ENCODE data around the gene ZBED1. TPM values are rescaled to one million over a fixed set of nuclear protein-coding genes. Genes with fewer than 3 reads are reported as not detected.
"Not testable (repeated sequence)": the region's sequence is repeated elsewhere in the genome, so short reads cannot be mapped to it uniquely, and the experiment has no call there.

ZBED1 gene
- total RNA-seq, 3 donors from 2014 or later = 28.0 to 38.3 (median 36.3) TPM

- not testable (repeated sequence) for ATAC-seq; DNase-seq; H3K4me1 Mint-ChIP-seq (ENCODE audit: low read depth); H3K27me3 Mint-ChIP-seq (ENCODE audit: low read depth); H3K9me3 Mint-ChIP-seq; H3K4me3 Mint-ChIP-seq
- peaks cover 10% of the 10 kb centered on the region for H3K36me3 Mint-ChIP-seq (ENCODE audit: insufficient read depth)
These were observed 19.2 kb downstream of the ZBED1 start for GRCh38 chrX:2481597-2481996.

DNA sequence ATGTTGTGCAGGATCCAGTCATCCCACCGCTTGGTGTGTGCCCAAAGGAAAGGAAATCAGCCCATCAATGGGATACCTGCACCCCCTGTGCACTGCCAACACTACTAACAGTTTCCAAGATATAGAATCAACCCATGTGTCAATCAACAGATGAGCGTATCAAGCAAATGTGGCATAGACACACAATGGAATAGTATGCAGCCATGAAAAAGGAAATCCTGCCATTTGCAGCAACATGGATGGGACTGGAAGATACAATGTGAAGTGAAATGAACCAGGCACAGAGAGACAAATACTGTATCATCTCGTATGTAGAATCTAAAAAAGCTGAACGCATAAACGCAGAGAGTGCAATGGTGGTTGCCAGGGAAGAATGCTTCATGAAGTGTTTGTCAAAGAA is 20.8 kb downstream of the ZBED1 start:
- not testable (repeated sequence) for H3K4me3 Mint-ChIP-seq, DNase-seq

GRCh38 chrX:2479420-2479780 is 21.4 kb downstream of the ZBED1 start:
- ATAC-seq (no peak), DNase-seq (no peak)
- no peaks in the 10 kb centered on the region for H3K27me3 Mint-ChIP-seq (ENCODE audit: low read depth)
- peaks cover 5% of the 10 kb centered on the region for H3K4me1 Mint-ChIP-seq (ENCODE audit: low read depth)
- H3K4me3 Mint-ChIP-seq = no peak overlapping the region
- H3K9me3 Mint-ChIP-seq = peaks cover 7% of the 10 kb centered on the region
- peaks cover 9% of the 10 kb centered on the region for H3K36me3 Mint-ChIP-seq (ENCODE audit: insufficient read depth)

More for the DNA sequence above, 20.8 kb downstream of the ZBED1 start:
- not testable (repeated sequence) for H3K4me1 Mint-ChIP-seq (ENCODE audit: low read depth); H3K9me3 Mint-ChIP-seq; H3K36me3 Mint-ChIP-seq (ENCODE audit: insufficient read depth); H3K27me3 Mint-ChIP-seq (ENCODE audit: low read depth); ATAC-seq

DNA sequence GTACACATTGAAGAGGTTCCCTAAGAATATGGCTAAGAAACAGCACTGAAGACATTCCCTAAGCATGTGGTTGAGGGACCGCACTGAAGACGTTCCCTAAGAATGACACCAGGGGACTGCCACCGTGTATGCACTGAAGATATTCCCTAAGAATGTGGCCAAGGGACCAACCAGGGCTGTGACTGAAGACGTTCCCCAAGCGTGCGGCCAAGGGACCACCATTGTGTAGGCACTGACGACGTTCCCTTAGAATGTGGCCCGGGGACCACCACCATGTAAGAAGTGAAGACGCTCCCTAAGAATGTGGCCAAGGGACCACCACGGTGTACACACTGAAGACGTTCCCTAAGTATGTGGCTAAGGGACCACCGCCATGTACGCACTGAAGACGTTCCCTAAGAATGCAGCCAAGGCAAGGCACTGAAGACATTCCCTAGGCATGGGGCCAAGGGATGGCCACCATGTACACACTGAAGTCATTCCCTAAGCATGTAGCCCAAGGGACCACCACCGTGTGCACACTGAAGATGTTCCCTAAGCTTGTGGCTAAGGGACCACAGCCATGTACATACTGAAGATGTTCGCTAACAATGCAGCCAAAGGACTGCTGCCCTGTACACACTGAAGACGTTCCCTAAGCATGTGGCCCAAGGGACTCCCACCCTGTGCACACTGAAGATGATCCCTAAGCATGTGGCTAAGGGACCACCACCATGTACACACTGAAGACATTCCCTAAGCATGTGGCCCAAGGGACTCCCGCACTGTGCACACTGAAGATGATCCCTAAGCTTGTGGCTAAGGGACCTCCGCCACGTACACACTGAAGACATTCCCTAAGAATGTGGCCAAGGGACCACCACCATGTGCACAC is 22.0 kb downstream of the ZBED1 start:
- Mint-ChIP-seq H3K9me3 (peaks cover 7% of the 10 kb centered on the region), H3K27me3 (ENCODE audit: low read depth) (no peaks in the 10 kb centered on the region), H3K36me3 (ENCODE audit: insufficient read depth) (peaks cover 9% of the 10 kb centered on the region), H3K4me3 (no peak overlapping the region), H3K4me1 (ENCODE audit: low read depth) (peaks cover 7% of the 10 kb centered on the region)
- DNase-seq (no peak), ATAC-seq (no peak)

- H3K4me1 Mint-ChIP-seq (ENCODE audit: low read depth); H3K9me3 Mint-ChIP-seq; DNase-seq; H3K27me3 Mint-ChIP-seq (ENCODE audit: low read depth); ATAC-seq; H3K36me3 Mint-ChIP-seq (ENCODE audit: insufficient read depth); H3K4me3 Mint-ChIP-seq: not testable (repeated sequence)
These were observed 23.5 kb downstream of the ZBED1 start for GRCh38 chrX:2477313-2477712.

DNA sequence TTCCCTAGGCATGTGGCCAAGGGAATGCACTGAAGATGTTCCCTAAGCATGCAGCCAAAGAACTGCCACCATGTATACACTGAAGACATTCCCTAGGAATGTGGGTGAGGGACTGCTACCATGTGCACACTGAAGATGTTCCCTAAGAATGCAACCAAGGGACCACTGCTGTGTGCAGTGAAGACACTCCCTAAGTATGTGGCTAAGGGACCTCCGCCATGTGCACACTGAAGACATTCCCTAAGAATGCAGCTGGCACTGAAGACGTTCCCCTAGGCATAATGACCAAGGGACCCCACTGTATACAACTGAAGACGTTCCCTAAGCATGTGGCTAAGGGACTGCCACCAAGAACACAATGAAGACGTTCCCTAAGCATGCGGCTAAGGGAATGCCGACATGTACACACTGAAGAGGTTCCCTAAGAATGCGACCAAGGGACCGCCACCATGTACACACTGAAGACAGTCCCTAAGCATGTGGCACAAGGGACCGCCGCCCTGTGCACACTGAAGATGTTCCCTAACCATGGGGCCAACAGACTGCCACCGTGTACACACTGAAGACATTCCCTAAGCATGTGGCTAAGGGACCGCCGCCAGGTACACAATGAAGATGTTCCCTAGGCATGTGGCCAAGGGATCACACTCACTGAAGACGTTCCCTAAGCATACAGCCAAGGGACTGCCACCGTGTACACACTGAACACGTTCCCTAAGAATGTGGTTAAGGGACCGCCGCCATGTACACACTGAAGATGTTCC is 25.6 kb downstream of the ZBED1 start:
- Mint-ChIP-seq H3K27me3 (ENCODE audit: low read depth) (no peaks in the 10 kb centered on the region), H3K36me3 (ENCODE audit: insufficient read depth) (peaks cover 7% of the 10 kb centered on the region), H3K9me3 (peaks cover 6% of the 10 kb centered on the region), H3K4me3 (no peak overlapping the region), H3K4me1 (ENCODE audit: low read depth) (peaks cover 8% of the 10 kb centered on the region)
- no peak for DNase-seq
- no peak for ATAC-seq

GRCh38 chrX:2474280-2474962 is 26.4 kb downstream of the ZBED1 start:
- DNase-seq (no peak), ATAC-seq (no peak)
- Mint-ChIP-seq H3K4me3 (no peak overlapping the region), H3K36me3 (ENCODE audit: insufficient read depth) (peaks cover 5% of the 10 kb centered on the region), H3K27me3 (ENCODE audit: low read depth) (no peaks in the 10 kb centered on the region), H3K9me3 (no peaks in the 10 kb centered on the region), H3K4me1 (ENCODE audit: low read depth) (peaks cover 8% of the 10 kb centered on the region)

- not testable (repeated sequence) for ATAC-seq; DNase-seq; H3K4me1 Mint-ChIP-seq (ENCODE audit: low read depth); H3K9me3 Mint-ChIP-seq; H3K4me3 Mint-ChIP-seq; H3K27me3 Mint-ChIP-seq (ENCODE audit: low read depth)
- H3K36me3 Mint-ChIP-seq (ENCODE audit: insufficient read depth) = peaks cover 12% of the 10 kb centered on the region
These were observed 27.7 kb downstream of the ZBED1 start for GRCh38 chrX:2473064-2473463.

- Mint-ChIP-seq H3K27me3 (ENCODE audit: low read depth) (no peaks in the 10 kb centered on the region), H3K36me3 (ENCODE audit: insufficient read depth) (peaks cover 14% of the 10 kb centered on the region), H3K4me1 (ENCODE audit: low read depth) (peaks cover 5% of the 10 kb centered on the region), H3K9me3 (no peaks in the 10 kb centered on the region), H3K4me3 (no peak overlapping the region)
- no peak for DNase-seq
- ATAC-seq = no peak
These were observed 29.1 kb downstream of the ZBED1 start for GRCh38 chrX:2471641-2472040.

- DNase-seq; H3K4me1 Mint-ChIP-seq (ENCODE audit: low read depth); ATAC-seq; H3K27me3 Mint-ChIP-seq (ENCODE audit: low read depth); H3K4me3 Mint-ChIP-seq; H3K9me3 Mint-ChIP-seq: not testable (repeated sequence)
- peaks cover 14% of the 10 kb centered on the region for H3K36me3 Mint-ChIP-seq (ENCODE audit: insufficient read depth)
These were observed 29.6 kb downstream of the ZBED1 start for GRCh38 chrX:2471126-2471525.

GRCh38 chrX:2469852-2470251 is 30.9 kb downstream of the ZBED1 start:
- H3K36me3 Mint-ChIP-seq (ENCODE audit: insufficient read depth) = peaks cover 14% of the 10 kb centered on the region
- H3K9me3 Mint-ChIP-seq; ATAC-seq; DNase-seq; H3K4me3 Mint-ChIP-seq; H3K4me1 Mint-ChIP-seq (ENCODE audit: low read depth); H3K27me3 Mint-ChIP-seq (ENCODE audit: low read depth): not testable (repeated sequence)

DNA sequence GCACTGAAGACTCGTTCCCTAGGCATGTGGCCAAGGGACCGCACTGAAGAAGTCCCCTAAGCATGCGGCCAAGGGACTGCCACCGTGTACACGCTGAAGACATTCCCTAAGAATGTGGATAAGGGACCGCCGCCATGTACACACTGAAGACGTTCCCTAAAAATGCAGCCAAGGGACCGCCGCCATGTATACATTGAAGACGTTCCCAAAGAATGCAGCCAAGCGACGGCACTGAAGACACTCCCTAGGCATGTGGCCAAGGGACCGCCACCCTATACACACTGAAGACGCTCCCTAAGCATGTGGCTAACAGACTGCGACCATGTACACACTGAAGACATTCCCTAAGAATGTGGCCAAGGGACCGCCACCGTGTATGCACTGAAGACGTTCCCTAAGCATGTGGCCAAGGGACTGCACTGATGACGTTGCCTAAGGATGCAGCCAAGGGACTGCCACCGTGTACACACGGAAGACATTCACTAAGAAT is 31.5 kb downstream of the ZBED1 start:
- no peak overlapping the region for H3K4me3 Mint-ChIP-seq
- H3K27me3 Mint-ChIP-seq (ENCODE audit: low read depth) = no peaks in the 10 kb centered on the region
- peaks cover 5% of the 10 kb centered on the region for H3K4me1 Mint-ChIP-seq (ENCODE audit: low read depth)
- H3K36me3 Mint-ChIP-seq (ENCODE audit: insufficient read depth) = peaks cover 14% of the 10 kb centered on the region
- H3K9me3 Mint-ChIP-seq = no peaks in the 10 kb centered on the region
- ATAC-seq = no peak
- no peak for DNase-seq

DNA sequence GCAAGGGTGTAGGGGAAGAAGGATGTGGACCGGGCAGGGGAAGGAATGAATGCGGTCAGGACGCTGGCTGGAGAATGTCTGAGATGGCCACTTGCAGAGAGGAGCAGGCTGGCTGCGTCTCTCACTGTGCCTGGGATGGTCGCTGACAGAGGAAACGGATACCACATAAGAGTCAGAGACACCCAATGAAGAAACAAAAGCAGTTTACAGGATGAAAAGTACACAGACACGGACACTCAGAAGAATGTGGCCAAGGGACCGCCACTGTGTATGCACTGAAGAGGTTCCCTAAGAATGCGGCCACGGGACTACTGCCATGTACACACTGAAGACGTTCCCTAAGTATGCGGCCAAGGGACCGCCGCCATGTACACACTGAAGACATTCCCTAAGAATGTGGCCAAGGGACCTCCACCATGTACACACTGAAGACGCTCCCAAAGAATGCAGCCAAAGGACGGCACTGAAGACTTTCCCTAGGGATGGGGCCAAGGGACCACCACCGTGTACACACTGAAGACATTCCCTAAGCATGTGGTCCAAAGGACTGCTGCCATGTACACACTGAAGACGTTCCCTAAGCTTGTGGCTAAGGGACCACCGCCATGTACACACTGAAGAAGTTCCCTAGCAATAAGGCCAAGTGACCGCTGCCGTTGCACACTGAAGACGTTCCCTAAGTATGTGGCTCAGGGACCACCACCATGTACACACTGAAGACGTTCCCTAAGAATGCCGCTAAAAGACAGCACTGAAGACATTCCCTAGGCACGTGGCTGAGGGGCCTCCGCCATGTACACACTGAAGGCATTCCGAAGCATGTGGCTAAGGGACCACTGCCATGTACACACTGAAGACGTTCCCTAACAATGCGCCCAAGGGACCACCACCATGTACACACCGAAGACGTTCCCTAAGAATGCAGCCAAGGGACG is 32.2 kb downstream of the ZBED1 start:
- ATAC-seq (no peak), DNase-seq (no peak)
- H3K4me1 Mint-ChIP-seq (ENCODE audit: low read depth) = peaks cover 2% of the 10 kb centered on the region
- peaks cover 14% of the 10 kb centered on the region for H3K36me3 Mint-ChIP-seq (ENCODE audit: insufficient read depth)
- no peak overlapping the region for H3K4me3 Mint-ChIP-seq
- no peaks in the 10 kb centered on the region for H3K9me3 Mint-ChIP-seq
- H3K27me3 Mint-ChIP-seq (ENCODE audit: low read depth) = no peaks in the 10 kb centered on the region

Data from activated T-cell treated with anti-CD3 and anti-CD28 coated beads, Interleukin-2, amount 50 U/mL, for 4 hours (primary cell).